Memory B cell (primary cell): ENCODE data around the gene SLC6A16.
"Not testable (repeated sequence)": the region's sequence is repeated elsewhere in the genome, so short reads cannot be mapped to it uniquely, and the experiment has no call there.

Experiments used
- ATAC-seq: fragments of 150-1000 bp; cut with Tn5 transposase; 2 replicates; pipeline ENCODE4 v1.10.0; 2021; ENCODE audit warnings: low read depth, mild to moderate bottlenecking, moderate library complexity
- DNase-seq, 2 donors: peaks; one replicate each; pipeline ENCODE4 v3.0.0; 2022; ENCODE audit warnings: low spot score in 2 of 2
- H3K27ac Mint-ChIP-seq: one replicate; pipeline ENCODE4 v1.8.0; 2022; ENCODE audit warnings: mild to moderate bottlenecking, moderate library complexity, mixed read lengths
- H3K27me3 Mint-ChIP-seq: one replicate; pipeline ENCODE4 v1.8.0; 2022; ENCODE audit warnings: mixed read lengths
- H3K36me3 Mint-ChIP-seq: one replicate; pipeline ENCODE4 v1.8.0; 2022; ENCODE audit warnings: mild to moderate bottlenecking, mixed read lengths
- H3K4me1 Mint-ChIP-seq: one replicate; pipeline ENCODE4 v1.8.0; 2022; ENCODE audit warnings: mixed read lengths
- H3K4me3 Mint-ChIP-seq: one replicate; pipeline ENCODE4 v1.8.0; 2022; ENCODE audit warnings: mild to moderate bottlenecking, moderate library complexity, mixed read lengths
- H3K9me3 Mint-ChIP-seq: one replicate; pipeline ENCODE4 v1.8.0; 2022; ENCODE audit warnings: mixed read lengths

SLC6A16 gene

GRCh38 chr19:49338691-49339300 is 13.8 kb upstream of the SLC6A16 start:
- DNase-seq (peak; percentile 55 to 63), ATAC-seq (peak; percentile 4)
- peaks cover 46% of the 10 kb centered on the region for H3K36me3 Mint-ChIP-seq
- H3K4me3 Mint-ChIP-seq, result peak overlapping the region; percentile 96
- H3K27ac Mint-ChIP-seq, result peak overlapping the region; percentile 98
- peaks cover 5% of the 10 kb centered on the region for H3K9me3 Mint-ChIP-seq
- H3K27me3 Mint-ChIP-seq, result no peaks in the 10 kb centered on the region
- peaks cover 61% of the 10 kb centered on the region for H3K4me1 Mint-ChIP-seq

DNA sequence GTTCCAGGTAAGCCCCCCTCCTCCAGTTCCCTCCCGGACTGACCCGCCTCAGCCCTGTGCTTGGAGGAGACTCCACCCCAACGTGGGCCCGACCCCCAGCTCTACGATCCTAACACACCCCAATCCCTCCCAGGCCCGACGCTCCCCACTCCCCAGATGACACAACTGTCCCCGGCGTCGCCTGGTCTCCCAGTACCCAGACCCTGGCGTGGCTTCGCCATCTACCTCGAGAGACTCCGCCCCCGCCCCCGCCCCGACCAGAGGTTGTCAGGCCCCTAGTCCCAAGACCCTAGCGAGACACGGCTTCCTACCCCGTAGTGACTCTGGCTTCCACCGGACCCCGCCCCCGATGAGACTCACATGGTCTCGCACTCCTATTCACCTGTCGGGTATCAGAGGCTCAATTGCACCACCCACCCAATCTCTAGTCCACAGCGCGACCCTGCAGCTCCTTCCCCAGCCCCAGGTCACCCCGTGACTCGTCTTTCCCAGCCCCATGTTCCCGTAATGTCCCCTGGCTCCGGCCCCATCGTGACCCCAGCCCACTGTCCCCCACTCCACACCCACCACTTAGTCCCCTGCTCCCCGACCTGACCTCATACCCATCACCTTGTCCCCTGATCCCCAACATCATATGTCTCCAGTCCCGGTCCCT is 13.2 kb upstream of the SLC6A16 start:
- Mint-ChIP-seq H3K36me3 (peaks cover 46% of the 10 kb centered on the region), H3K4me1 (peaks cover 65% of the 10 kb centered on the region), H3K27me3 (no peaks in the 10 kb centered on the region), H3K27ac (peak overlapping the region; percentile 98), H3K9me3 (peaks cover 5% of the 10 kb centered on the region), H3K4me3 (peak overlapping the region; percentile 96)
- no peak for ATAC-seq
- no peak for DNase-seq

- Mint-ChIP-seq H3K27ac (peak overlapping the region; percentile 98), H3K4me1 (peaks cover 60% of the 10 kb centered on the region), H3K4me3 (peak overlapping the region; percentile 96), H3K27me3 (no peaks in the 10 kb centered on the region), H3K36me3 (peaks cover 41% of the 10 kb centered on the region), H3K9me3 (peaks cover 5% of the 10 kb centered on the region)
- ATAC-seq (no peak), DNase-seq (no peak)
These were observed 12.5 kb upstream of the SLC6A16 start for GRCh38 chr19:49337267-49338022.

GRCh38 chr19:49336482-49337266 is 11.7 kb upstream of the SLC6A16 start:
- peaks cover 41% of the 10 kb centered on the region for H3K36me3 Mint-ChIP-seq
- peaks cover 5% of the 10 kb centered on the region for H3K9me3 Mint-ChIP-seq
- peak overlapping the region; percentile 96 for H3K4me3 Mint-ChIP-seq
- DNase-seq, result no peak
- no peak for ATAC-seq
- H3K27me3 Mint-ChIP-seq, result no peaks in the 10 kb centered on the region
- H3K4me1 Mint-ChIP-seq, result peaks cover 63% of the 10 kb centered on the region
- peak overlapping the region; percentile 98 for H3K27ac Mint-ChIP-seq

- H3K36me3 Mint-ChIP-seq, result peaks cover 41% of the 10 kb centered on the region
- peak overlapping the region; percentile 96 for H3K4me3 Mint-ChIP-seq
- ATAC-seq (no peak), DNase-seq (no peak)
- peak overlapping the region; percentile 98 for H3K27ac Mint-ChIP-seq
- H3K27me3 Mint-ChIP-seq, result no peaks in the 10 kb centered on the region
- peaks cover 61% of the 10 kb centered on the region for H3K4me1 Mint-ChIP-seq
- peaks cover 5% of the 10 kb centered on the region for H3K9me3 Mint-ChIP-seq
These were observed 10.9 kb upstream of the SLC6A16 start for GRCh38 chr19:49335784-49336481.

DNA sequence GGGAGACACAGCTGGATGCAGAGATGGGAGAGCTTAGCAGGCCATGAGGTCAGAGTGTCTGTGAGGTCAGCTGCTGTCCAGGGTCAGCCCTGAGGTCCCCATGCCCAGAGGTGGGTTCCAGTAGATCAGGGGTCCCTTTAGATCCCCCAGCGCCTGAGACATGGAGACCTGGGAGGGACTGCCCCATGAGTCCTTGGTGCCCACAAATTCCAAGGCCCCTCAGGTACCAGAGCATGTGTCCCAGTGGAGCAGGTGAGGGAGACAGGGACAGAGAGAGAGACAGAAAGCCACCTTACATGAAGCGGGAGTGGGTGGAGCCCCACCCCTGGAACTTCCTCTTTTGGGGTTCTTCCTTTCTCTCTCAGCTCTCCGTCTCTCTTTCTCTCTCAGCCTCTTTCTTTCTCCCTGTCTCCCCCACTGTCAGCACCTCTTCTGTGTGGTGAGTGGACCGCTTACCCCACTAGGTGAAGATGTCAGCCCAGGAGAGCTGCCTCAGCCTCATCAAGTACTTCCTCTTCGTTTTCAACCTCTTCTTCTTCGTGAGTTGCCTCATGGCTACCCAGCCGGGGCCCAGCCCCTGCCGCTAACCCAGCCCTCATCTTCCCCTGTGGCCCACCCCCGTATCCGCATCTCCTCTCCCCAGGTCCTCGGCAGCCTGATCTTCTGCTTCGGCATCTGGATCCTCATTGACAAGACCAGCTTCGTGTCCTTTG is 10.2 kb upstream of the SLC6A16 start, which contains the start of gene CD37:
Gene CD37 (plus strand): TSS at position 336 of the 713 bp plus-strand sequence. CDS start 135 bp downstream, at position 471.
- Mint-ChIP-seq H3K36me3 (peaks cover 40% of the 10 kb centered on the region), H3K9me3 (peaks cover 5% of the 10 kb centered on the region), H3K4me1 (peaks cover 58% of the 10 kb centered on the region), H3K4me3 (peak within 1 kb of the TSS; percentile 96), H3K27me3 (no peaks in the 10 kb centered on the region), H3K27ac (peak within 1 kb of the TSS; percentile 98)
- peak; percentile 35 for ATAC-seq
- DNase-seq, result peak; percentile 63 to 70

GRCh38 chr19:49333811-49334288 is 8.9 kb upstream of the SLC6A16 start:
- Mint-ChIP-seq H3K9me3 (peaks cover 3% of the 10 kb centered on the region), H3K27me3 (no peaks in the 10 kb centered on the region), H3K27ac (peak overlapping the region; percentile 98), H3K4me3 (peak overlapping the region; percentile 88), H3K36me3 (peaks cover 34% of the 10 kb centered on the region), H3K4me1 (peaks cover 62% of the 10 kb centered on the region)
- DNase-seq (peak; percentile 77 to 92), ATAC-seq (peak; percentile 79)

GRCh38 chr19:49333418-49333805 is 8.4 kb upstream of the SLC6A16 start:
- no peaks in the 10 kb centered on the region for H3K27me3 Mint-ChIP-seq
- peak overlapping the region; percentile 88 for H3K4me3 Mint-ChIP-seq
- H3K4me1 Mint-ChIP-seq, result peaks cover 62% of the 10 kb centered on the region
- no peak for ATAC-seq
- peak overlapping the region; percentile 98 for H3K27ac Mint-ChIP-seq
- H3K36me3 Mint-ChIP-seq, result peaks cover 30% of the 10 kb centered on the region
- no peak for DNase-seq
- no peaks in the 10 kb centered on the region for H3K9me3 Mint-ChIP-seq

DNA sequence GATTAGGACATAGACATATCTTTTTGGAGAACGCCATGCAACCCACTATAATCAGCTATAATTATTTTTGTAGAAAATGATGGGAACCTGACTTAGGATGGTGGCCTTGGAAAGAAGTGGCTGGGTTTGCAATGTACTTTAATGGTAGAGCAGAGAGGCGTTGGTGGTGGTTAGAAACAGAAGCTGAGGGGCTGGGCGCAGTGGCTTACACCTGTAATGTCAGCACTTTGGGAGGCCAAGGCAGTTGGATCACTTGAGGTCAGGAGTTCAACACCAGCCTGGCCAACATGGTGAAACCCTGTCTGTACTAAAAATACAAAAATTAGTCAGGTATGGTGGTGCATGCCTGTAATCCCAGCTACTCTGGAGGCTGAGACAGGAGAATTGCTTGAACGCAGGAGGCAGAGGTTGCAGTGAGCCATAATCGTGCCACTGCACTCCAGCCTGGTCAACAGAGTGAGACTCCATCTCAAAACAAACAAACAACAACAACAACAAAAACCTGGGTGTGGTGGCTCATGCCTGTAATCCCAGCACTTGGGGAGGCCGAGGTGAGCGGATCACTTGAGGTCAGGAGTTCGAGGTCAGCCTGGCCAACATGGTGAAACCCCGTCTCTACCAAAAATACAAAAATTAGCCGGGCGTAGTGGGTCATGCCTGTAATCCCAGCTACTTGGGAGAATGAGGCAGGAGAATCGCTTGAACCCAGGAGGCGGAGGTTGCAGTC is 7.9 kb upstream of the SLC6A16 start:
- ATAC-seq, H3K27me3 Mint-ChIP-seq, H3K9me3 Mint-ChIP-seq, DNase-seq: not testable (repeated sequence)
- Mint-ChIP-seq H3K27ac (peak overlapping the region; percentile 98), H3K4me1 (peaks cover 62% of the 10 kb centered on the region), H3K4me3 (peak overlapping the region; percentile 88), H3K36me3 (peaks cover 29% of the 10 kb centered on the region)

DNA sequence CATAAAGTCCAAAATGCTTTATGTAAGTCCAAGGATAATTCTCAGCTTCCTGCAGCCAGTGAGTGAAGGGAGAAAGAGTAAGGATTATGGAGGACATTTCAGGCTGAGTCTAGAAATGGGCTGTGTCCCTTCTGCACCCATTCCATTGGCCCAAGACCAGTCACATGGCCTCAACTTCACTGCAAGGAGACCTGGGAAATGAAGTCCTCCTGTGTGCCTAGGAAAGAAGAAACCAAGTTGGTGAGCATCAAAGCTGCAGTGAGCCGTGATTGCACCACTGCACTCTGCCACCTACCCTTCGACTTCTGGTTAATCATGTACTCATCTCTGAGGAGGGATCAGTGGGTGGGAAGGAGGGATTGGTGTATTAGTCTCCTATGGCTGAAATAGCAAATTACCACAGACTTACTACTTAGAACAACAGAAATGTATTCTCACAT is 6.6 kb upstream of the SLC6A16 start:
- peak overlapping the region; percentile 98 for H3K27ac Mint-ChIP-seq
- H3K36me3 Mint-ChIP-seq, result peaks cover 28% of the 10 kb centered on the region
- H3K4me3 Mint-ChIP-seq, result peak overlapping the region; percentile 54
- H3K9me3 Mint-ChIP-seq, result peaks cover 1% of the 10 kb centered on the region
- peak; percentile 45 to 54 for DNase-seq
- no peaks in the 10 kb centered on the region for H3K27me3 Mint-ChIP-seq
- peaks cover 61% of the 10 kb centered on the region for H3K4me1 Mint-ChIP-seq
- ATAC-seq, result peak; percentile 42

GRCh38 chr19:49331187-49331586 is 6.2 kb upstream of the SLC6A16 start:
- peak overlapping the region; percentile 54 for H3K4me3 Mint-ChIP-seq
- peak overlapping the region; percentile 98 for H3K27ac Mint-ChIP-seq
- not testable (repeated sequence) for H3K27me3 Mint-ChIP-seq, DNase-seq, ATAC-seq, H3K9me3 Mint-ChIP-seq
- peaks cover 26% of the 10 kb centered on the region for H3K36me3 Mint-ChIP-seq
- peaks cover 61% of the 10 kb centered on the region for H3K4me1 Mint-ChIP-seq

- H3K9me3 Mint-ChIP-seq, result peaks cover 1% of the 10 kb centered on the region
- peaks cover 60% of the 10 kb centered on the region for H3K4me1 Mint-ChIP-seq
- peak overlapping the region; percentile 81 for H3K4me3 Mint-ChIP-seq
- DNase-seq (no peak), ATAC-seq (no peak)
- H3K27ac Mint-ChIP-seq, result peak overlapping the region; percentile 98
- H3K36me3 Mint-ChIP-seq, result peaks cover 22% of the 10 kb centered on the region
- no peaks in the 10 kb centered on the region for H3K27me3 Mint-ChIP-seq
These were observed 3.8 kb upstream of the SLC6A16 start for GRCh38 chr19:49328741-49329140.
